SU-DHL-6 (cell line): ENCODE measurements around the gene FGFR3.

Source experiments
- H2AFZ ChIP-seq: fragments of 200-600 bp; sonication (generic); 2 replicates; pipeline ENCODE4 v1.6.1; 2014; ENCODE audit warnings: low read depth, mild to moderate bottlenecking, moderate library complexity, mixed read lengths, antibody characterized with exemption, low read length; ENCODE audit not compliant: severe bottlenecking
- H3F3A ChIP-seq: fragments of 200-600 bp; shearing (Covaris generic); 2 replicates; pipeline ENCODE4 v1.6.0; 2016; ENCODE audit warnings: antibody characterized with exemption, mild to moderate bottlenecking; ENCODE audit not compliant: insufficient read depth
- H3K27ac ChIP-seq: fragments of 200-600 bp; sonication (generic); 2 replicates; pipeline ENCODE4 v1.5.1; 2016; ENCODE audit warnings: low read depth, mild to moderate bottlenecking, low read length, moderate library complexity, mixed read lengths
- H3K27me3 ChIP-seq: fragments of 200-600 bp; sonication (generic), shearing (Covaris generic); 2 replicates; pipeline ENCODE4 v1.6.0; 2014; ENCODE audit warnings: mild to moderate bottlenecking, low read length
- H3K36me3 ChIP-seq: fragments of 200-600 bp; sonication (generic); 2 replicates; pipeline ENCODE4 v1.6.1; 2014; ENCODE audit warnings: mild to moderate bottlenecking, low read length, mixed read lengths
- H3K4me2 ChIP-seq: fragments of 300-600, 200-600 bp; shearing (Covaris generic), sonication (generic); 2 replicates; pipeline ENCODE4 v1.6.0; 2014; ENCODE audit warnings: low read length, low read depth, mild to moderate bottlenecking; ENCODE audit not compliant: poor library complexity, severe bottlenecking
- H3K4me3 ChIP-seq: fragments of 200-600 bp; sonication (generic); 2 replicates; pipeline ENCODE4 v1.5.1; 2014; ENCODE audit warnings: antibody characterized with exemption, low read length, mild to moderate bottlenecking, mixed read lengths; ENCODE audit not compliant: insufficient read depth, poor library complexity, severe bottlenecking
- H3K79me2 ChIP-seq: fragments of 200-600 bp; sonication (generic); 2 replicates; pipeline ENCODE4 v1.6.1; 2014; ENCODE audit warnings: mild to moderate bottlenecking, low read length, moderate library complexity; ENCODE audit not compliant: insufficient read depth
- H3K9ac ChIP-seq: fragments of 200-600 bp; sonication (generic); 2 replicates; pipeline ENCODE4 v1.7.0; 2014; ENCODE audit warnings: mild to moderate bottlenecking, low read length
- H3K9me2 ChIP-seq: fragments of 200-600 bp; sonication (generic); replicated peaks from 2 replicates; pipeline ENCODE4 v1.6.1; 2014; ENCODE audit warnings: low read length; ENCODE audit not compliant: insufficient read depth
- H3K9me3 ChIP-seq: fragments of 200-600 bp; sonication (generic); 2 replicates; pipeline ENCODE4 v1.6.1; 2014; ENCODE audit warnings: low read length, mixed read lengths; ENCODE audit not compliant: insufficient read depth
- H4K20me1 ChIP-seq: fragments of 200-600 bp; sonication (generic); 2 replicates; pipeline ENCODE4 v1.6.1; 2014; ENCODE audit warnings: low read depth, mild to moderate bottlenecking, antibody characterized with exemption, low read length, moderate library complexity, mixed read lengths
- EZH2phosphoT487 ChIP-seq: fragments of 200-600 bp; sonication (generic), shearing (Covaris generic); conservative IDR thresholded peaks from 2 replicates; pipeline ENCODE4 v1.6.1; 2018; ENCODE audit warnings: mild to moderate bottlenecking, antibody characterized with exemption, low read length, moderate library complexity, mixed read lengths
- TF ChIP-seq, protein P1 (sequence below): fragments of 200-600 bp; sonication (generic); IDR thresholded peaks from one replicate; pipeline ENCODE4 v1.5.1; 2017; ENCODE audit warnings: antibody characterized with exemption, mild to moderate bottlenecking, low read length, moderate library complexity; ENCODE audit not compliant: insufficient read depth, poor library complexity, severe bottlenecking

The FGFR3 gene

DNA sequence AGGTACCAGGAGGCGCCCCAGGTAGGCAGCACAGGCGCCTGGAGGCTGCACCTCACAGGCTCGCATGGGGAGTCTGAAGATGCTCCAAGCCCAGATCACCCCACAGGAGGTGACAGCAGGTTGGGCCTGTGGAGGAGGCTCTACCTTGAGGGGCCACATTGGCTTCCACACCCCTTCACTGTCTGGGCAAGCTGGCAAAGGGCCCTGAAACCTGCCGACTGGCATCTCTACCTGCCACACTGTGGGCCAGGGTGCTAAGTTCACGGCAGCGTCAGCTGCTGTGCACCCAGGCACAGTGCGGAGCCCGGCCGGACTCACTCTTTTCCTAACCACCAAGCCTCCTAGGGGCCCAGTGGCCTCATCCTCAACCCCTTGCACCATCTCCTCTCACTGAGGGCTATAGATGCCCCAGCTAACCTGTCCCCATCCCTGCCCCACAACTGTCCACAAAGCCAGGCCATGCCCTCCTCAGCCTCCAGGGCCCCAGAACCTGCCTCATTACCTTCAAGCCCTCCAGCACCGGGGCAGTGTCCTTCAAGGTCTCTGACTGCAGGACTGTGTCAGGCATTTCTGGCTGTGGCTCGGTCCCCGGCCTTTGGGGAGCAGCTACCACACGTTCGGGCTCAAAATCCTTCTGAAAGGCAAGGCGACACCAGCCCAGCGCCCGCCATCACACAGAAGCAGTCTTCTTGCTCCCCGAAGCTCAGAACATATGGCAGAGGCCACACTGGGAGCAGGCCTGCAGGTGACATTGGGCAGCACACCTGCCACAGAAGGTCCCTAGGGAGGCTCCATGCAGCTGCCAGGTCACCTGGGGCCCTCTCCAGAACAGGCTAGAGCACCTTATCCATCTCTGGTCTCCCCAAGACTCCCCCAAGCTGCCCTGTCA is 28.8 kb downstream of the FGFR3 start:
- Histone ChIP-seq H2AFZ (no peak overlapping the region), H3K9ac (no peak overlapping the region), H3K9me2 (no peaks in the 10 kb centered on the region), H3K27ac (no peak overlapping the region), H3K4me3 (no peak overlapping the region), H3K4me2 (no peak overlapping the region), H4K20me1 (no peaks in the 10 kb centered on the region), H3K79me2 (no peaks in the 10 kb centered on the region), H3F3A (no peaks in the 10 kb centered on the region), H3K9me3 (no peaks in the 10 kb centered on the region), H3K36me3 (no peaks in the 10 kb centered on the region; the same call in 1 of the 2 replicates), H3K27me3 (no peaks in the 10 kb centered on the region)
- TF ChIP-seq, protein P1, sequence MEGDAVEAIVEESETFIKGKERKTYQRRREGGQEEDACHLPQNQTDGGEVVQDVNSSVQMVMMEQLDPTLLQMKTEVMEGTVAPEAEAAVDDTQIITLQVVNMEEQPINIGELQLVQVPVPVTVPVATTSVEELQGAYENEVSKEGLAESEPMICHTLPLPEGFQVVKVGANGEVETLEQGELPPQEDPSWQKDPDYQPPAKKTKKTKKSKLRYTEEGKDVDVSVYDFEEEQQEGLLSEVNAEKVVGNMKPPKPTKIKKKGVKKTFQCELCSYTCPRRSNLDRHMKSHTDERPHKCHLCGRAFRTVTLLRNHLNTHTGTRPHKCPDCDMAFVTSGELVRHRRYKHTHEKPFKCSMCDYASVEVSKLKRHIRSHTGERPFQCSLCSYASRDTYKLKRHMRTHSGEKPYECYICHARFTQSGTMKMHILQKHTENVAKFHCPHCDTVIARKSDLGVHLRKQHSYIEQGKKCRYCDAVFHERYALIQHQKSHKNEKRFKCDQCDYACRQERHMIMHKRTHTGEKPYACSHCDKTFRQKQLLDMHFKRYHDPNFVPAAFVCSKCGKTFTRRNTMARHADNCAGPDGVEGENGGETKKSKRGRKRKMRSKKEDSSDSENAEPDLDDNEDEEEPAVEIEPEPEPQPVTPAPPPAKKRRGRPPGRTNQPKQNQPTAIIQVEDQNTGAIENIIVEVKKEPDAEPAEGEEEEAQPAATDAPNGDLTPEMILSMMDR, result no peak
- TF ChIP-seq EZH2phosphoT487, result no peak

GRCh38 chr4:1822568-1823544 is 29.8 kb downstream of the FGFR3 start:
- H3K79me2 ChIP-seq, result no peaks in the 10 kb centered on the region
- no peak overlapping the region for H3K27ac ChIP-seq
- H2AFZ ChIP-seq, result no peak overlapping the region
- H3K4me3 ChIP-seq, result no peak overlapping the region
- H3K27me3 ChIP-seq, result no peaks in the 10 kb centered on the region
- H3K9ac ChIP-seq, result no peak overlapping the region
- H3K4me2 ChIP-seq, result no peak overlapping the region
- H3K36me3 ChIP-seq, result no peaks in the 10 kb centered on the region
- H3K9me2 ChIP-seq, result no peaks in the 10 kb centered on the region
- no peak for TF ChIP-seq EZH2phosphoT487
- TF ChIP-seq, protein P1, result no peak
- no peaks in the 10 kb centered on the region for H3K9me3 ChIP-seq
- no peaks in the 10 kb centered on the region for H3F3A ChIP-seq
- no peaks in the 10 kb centered on the region for H4K20me1 ChIP-seq

DNA sequence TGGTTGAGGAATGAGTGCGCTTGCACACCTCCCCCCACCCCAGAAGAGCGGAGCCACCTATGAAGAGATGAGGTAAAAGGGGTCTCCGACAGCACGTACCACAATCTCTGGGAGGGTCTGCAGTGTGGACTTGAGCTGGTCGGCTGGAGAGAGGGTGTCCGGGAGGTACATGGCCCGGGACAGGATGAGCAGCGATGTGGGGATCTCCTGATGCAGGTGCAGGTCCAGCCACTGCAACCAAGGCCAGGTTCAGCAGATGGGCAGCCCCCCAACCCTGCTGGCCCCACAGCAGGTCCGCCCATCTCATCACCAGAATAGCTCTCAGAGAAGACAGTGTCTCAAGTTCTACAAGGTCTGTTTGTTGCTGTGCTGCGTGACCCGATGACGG is 30.4 kb downstream of the FGFR3 start:
- Histone ChIP-seq H3K4me3 (no peak overlapping the region), H3K79me2 (no peaks in the 10 kb centered on the region), H3K4me2 (no peak overlapping the region), H2AFZ (no peak overlapping the region), H3K9ac (no peak overlapping the region), H3K27me3 (no peaks in the 10 kb centered on the region), H3K27ac (no peak overlapping the region), H3K36me3 (no peaks in the 10 kb centered on the region), H3K9me3 (no peaks in the 10 kb centered on the region), H3K9me2 (no peaks in the 10 kb centered on the region), H3F3A (no peaks in the 10 kb centered on the region), H4K20me1 (no peaks in the 10 kb centered on the region)
- TF ChIP-seq EZH2phosphoT487, result no peak
- TF ChIP-seq, protein P1, result no peak
